ENCODE data around the gene MMAB. TPM values are rescaled to one million over a fixed set of nuclear protein-coding genes. Genes with fewer than 3 reads are reported as not detected.

MMAB gene
- total RNA-seq, 1 donor from 2014 or later, result 55.1 TPM

Other genes with a start within 250 kb of the MMAB start
- gene MYO1H, start 225.6 kb downstream of the MMAB start, total RNA-seq, result 0.52 TPM
- gene KCTD10, start 96.2 kb downstream of the MMAB start, total RNA-seq, result 29.8 TPM
- gene UBE3B, start 95.9 kb downstream of the MMAB start, total RNA-seq, result 58.1 TPM
- gene MVK, start 290 bp upstream of the MMAB start, total RNA-seq, result 9.7 TPM
- gene FAM222A, start 140.3 kb upstream of the MMAB start, total RNA-seq, result 25.7 TPM